ENCODE data around the gene C1GALT1. TPM values are rescaled to one million over a fixed set of nuclear protein-coding genes. Genes with fewer than 3 reads are reported as not detected.

C1GALT1 gene
- total RNA-seq, 1 donor from 2014 or later, result 25.2 TPM

GRCh38 chr7:7231000-7231399, 48.7 kb downstream of the C1GALT1 start:
- no peak for DNase-seq (ENCODE audit: low spot score)
- peaks cover 14% of the 10 kb centered on the region for H3K36me3 Mint-ChIP-seq (ENCODE audit: low read depth)
- TF ChIP-seq CTCF (IDR thresholded peaks at IDR 0.05), result no peak
- H3K9me3 Mint-ChIP-seq (ENCODE audit: low read depth), result peaks cover 17% of the 10 kb centered on the region
- no peak overlapping the region for H3K4me3 Mint-ChIP-seq (ENCODE audit: unreplicated experiment)
- no peak overlapping the region for H3K27ac Mint-ChIP-seq (ENCODE audit: unreplicated experiment)
- peaks cover 4% of the 10 kb centered on the region for H3K4me1 Mint-ChIP-seq (ENCODE audit: low read depth)
- H3K27me3 Mint-ChIP-seq (ENCODE audit: low read depth), result no peaks in the 10 kb centered on the region

GRCh38 chr7:7231865-7232264, 49.5 kb downstream of the C1GALT1 start:
- no peak for DNase-seq (ENCODE audit: low spot score)
- Mint-ChIP-seq H3K4me3 (ENCODE audit: unreplicated experiment) (no peak overlapping the region), H3K36me3 (ENCODE audit: low read depth) (peaks cover 16% of the 10 kb centered on the region), H3K27me3 (ENCODE audit: low read depth) (no peaks in the 10 kb centered on the region), H3K9me3 (ENCODE audit: low read depth) (peaks cover 17% of the 10 kb centered on the region), H3K4me1 (ENCODE audit: low read depth) (peaks cover 4% of the 10 kb centered on the region), H3K27ac (ENCODE audit: unreplicated experiment) (no peak overlapping the region)
- no peak for TF ChIP-seq CTCF (IDR thresholded peaks at IDR 0.05)

GRCh38 chr7:7235347-7235746, 53.0 kb downstream of the C1GALT1 start:
- H3K27me3 Mint-ChIP-seq (ENCODE audit: low read depth), result no peaks in the 10 kb centered on the region

GRCh38 chr7:7236041-7236440, 53.7 kb downstream of the C1GALT1 start:
- H3K27me3 Mint-ChIP-seq (ENCODE audit: low read depth), result no peaks in the 10 kb centered on the region
- DNase-seq (ENCODE audit: low spot score), result no peak
- H3K27ac Mint-ChIP-seq (ENCODE audit: unreplicated experiment), result no peak overlapping the region
- H3K4me1 Mint-ChIP-seq (ENCODE audit: low read depth), result peaks cover 12% of the 10 kb centered on the region
- peaks cover 18% of the 10 kb centered on the region for H3K36me3 Mint-ChIP-seq (ENCODE audit: low read depth)
- peaks cover 12% of the 10 kb centered on the region for H3K9me3 Mint-ChIP-seq (ENCODE audit: low read depth)
- no peak overlapping the region for H3K4me3 Mint-ChIP-seq (ENCODE audit: unreplicated experiment)
- TF ChIP-seq CTCF (IDR thresholded peaks at IDR 0.05), result no peak

More at GRCh38 chr7:7235347-7235746, 53.0 kb downstream of the C1GALT1 start:
- peaks cover 21% of the 10 kb centered on the region for H3K36me3 Mint-ChIP-seq (ENCODE audit: low read depth)
- peaks cover 12% of the 10 kb centered on the region for H3K4me1 Mint-ChIP-seq (ENCODE audit: low read depth)
- H3K4me3 Mint-ChIP-seq (ENCODE audit: unreplicated experiment), result no peak overlapping the region
- no peak for TF ChIP-seq CTCF (IDR thresholded peaks at IDR 0.05)
- DNase-seq (ENCODE audit: low spot score), result no peak
- peaks cover 17% of the 10 kb centered on the region for H3K9me3 Mint-ChIP-seq (ENCODE audit: low read depth)
- H3K27ac Mint-ChIP-seq (ENCODE audit: unreplicated experiment), result no peak overlapping the region

GRCh38 chr7:7237201-7237977, 55.0 kb downstream of the C1GALT1 start:
- peaks cover 10% of the 10 kb centered on the region for H3K36me3 Mint-ChIP-seq (ENCODE audit: low read depth)
- no peak for TF ChIP-seq CTCF (IDR thresholded peaks at IDR 0.05)
- no peaks in the 10 kb centered on the region for H3K27me3 Mint-ChIP-seq (ENCODE audit: low read depth)
- H3K27ac Mint-ChIP-seq (ENCODE audit: unreplicated experiment), result no peak overlapping the region
- H3K4me1 Mint-ChIP-seq (ENCODE audit: low read depth), result peaks cover 12% of the 10 kb centered on the region
- H3K9me3 Mint-ChIP-seq (ENCODE audit: low read depth), result no peaks in the 10 kb centered on the region
- no peak for DNase-seq (ENCODE audit: low spot score)
- no peak overlapping the region for H3K4me3 Mint-ChIP-seq (ENCODE audit: unreplicated experiment)
